AG04449 (cell line): ENCODE data around the gene ANKS1B.

Experiments
- CTCF ChIA-PET: fragments of 350-600 bp; formaldehyde crosslinking; extraction: SDS; loops from one replicate; lab custom pipeline; 2021; ENCODE audit warnings: antibody characterized with exemption; lab: Yijun Ruan, JAX
- POLR2A ChIA-PET: fragments of 400-600, 350-600 bp; formaldehyde crosslinking; extraction: SDS; loops from one replicate; lab custom pipeline; 2020; ENCODE audit warnings: antibody characterized with exemption, inconsistent platforms; lab: Yijun Ruan, JAX
- DNase-seq: peaks from one replicate; pipeline ENCODE4 v3.0.0-alpha.2; 2010; ENCODE audit warnings: low read depth, low spot score
- H3K4me3 ChIP-seq: 2 replicates; pipeline ENCODE4 v1.5.1; 2011; ENCODE audit warnings: low read depth, mild to moderate bottlenecking, control low read depth, low read length
- TF ChIP-seq, protein P1 (sequence below): IDR thresholded peaks from one replicate; pipeline ENCODE4 v1.5.1; 2011; ENCODE audit warnings: mild to moderate bottlenecking, moderate library complexity, low read length, control low read depth, inconsistent platforms; ENCODE audit not compliant: insufficient read depth; ENCODE audit errors: missing control alignments

Gene ANKS1B

GRCh38 chr12:99911081-99911480 lies 73.7 kb downstream of the ANKS1B start:
- TF ChIP-seq, protein P1, sequence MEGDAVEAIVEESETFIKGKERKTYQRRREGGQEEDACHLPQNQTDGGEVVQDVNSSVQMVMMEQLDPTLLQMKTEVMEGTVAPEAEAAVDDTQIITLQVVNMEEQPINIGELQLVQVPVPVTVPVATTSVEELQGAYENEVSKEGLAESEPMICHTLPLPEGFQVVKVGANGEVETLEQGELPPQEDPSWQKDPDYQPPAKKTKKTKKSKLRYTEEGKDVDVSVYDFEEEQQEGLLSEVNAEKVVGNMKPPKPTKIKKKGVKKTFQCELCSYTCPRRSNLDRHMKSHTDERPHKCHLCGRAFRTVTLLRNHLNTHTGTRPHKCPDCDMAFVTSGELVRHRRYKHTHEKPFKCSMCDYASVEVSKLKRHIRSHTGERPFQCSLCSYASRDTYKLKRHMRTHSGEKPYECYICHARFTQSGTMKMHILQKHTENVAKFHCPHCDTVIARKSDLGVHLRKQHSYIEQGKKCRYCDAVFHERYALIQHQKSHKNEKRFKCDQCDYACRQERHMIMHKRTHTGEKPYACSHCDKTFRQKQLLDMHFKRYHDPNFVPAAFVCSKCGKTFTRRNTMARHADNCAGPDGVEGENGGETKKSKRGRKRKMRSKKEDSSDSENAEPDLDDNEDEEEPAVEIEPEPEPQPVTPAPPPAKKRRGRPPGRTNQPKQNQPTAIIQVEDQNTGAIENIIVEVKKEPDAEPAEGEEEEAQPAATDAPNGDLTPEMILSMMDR: no peak
- DNase-seq: peak; percentile 67
- POLR2A ChIA-PET: no interaction called here
- CTCF ChIA-PET: interaction anchor here (1.6 kb wide), 1 partner anchor 16 kb away, joined by 3 read pairs; no protein-coding TSS in a partner anchor
- H3K4me3 ChIP-seq: no peak overlapping the region

- H3K4me3 ChIP-seq: no peak overlapping the region
- ChIA-PET CTCF (interaction anchor here (1.6 kb wide), 1 partner anchor 16 kb away, joined by 3 read pairs; no protein-coding TSS in a partner anchor), POLR2A (no interaction called here)
- TF ChIP-seq, protein P1: no peak
- DNase-seq: no peak
These were observed 74.4 kb downstream of the ANKS1B start for GRCh38 chr12:99910342-99910741.

GRCh38 chr12:99906786-99907579 lies 77.8 kb downstream of the ANKS1B start:
- POLR2A ChIA-PET: no interaction called here
- DNase-seq: no peak
- CTCF ChIA-PET: no interaction called here
- H3K4me3 ChIP-seq: no peak overlapping the region
- TF ChIP-seq, protein P1: no peak

DNA sequence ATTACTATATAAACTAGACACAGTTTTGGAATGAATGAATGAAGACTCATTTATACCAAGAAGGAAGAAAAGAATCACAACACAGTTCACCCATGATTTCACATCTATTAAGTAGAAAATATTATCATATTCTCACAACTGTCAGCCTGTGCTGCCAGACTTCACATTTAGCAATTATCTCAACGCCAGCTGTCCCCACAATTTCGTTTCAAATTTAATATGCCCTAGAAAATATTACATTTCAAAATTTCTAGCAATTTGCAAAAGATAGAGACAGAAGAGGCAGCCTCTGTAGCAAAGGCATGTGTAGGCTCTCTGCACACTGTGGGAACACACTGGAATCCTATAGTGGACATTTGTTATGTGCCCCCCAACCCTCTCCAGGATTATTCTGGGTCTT lies 83.6 kb downstream of the ANKS1B start:
- H3K4me3 ChIP-seq: no peak overlapping the region
- TF ChIP-seq, protein P1: no peak
- ChIA-PET POLR2A (no interaction called here), CTCF (no interaction called here)
- DNase-seq: no peak

DNA sequence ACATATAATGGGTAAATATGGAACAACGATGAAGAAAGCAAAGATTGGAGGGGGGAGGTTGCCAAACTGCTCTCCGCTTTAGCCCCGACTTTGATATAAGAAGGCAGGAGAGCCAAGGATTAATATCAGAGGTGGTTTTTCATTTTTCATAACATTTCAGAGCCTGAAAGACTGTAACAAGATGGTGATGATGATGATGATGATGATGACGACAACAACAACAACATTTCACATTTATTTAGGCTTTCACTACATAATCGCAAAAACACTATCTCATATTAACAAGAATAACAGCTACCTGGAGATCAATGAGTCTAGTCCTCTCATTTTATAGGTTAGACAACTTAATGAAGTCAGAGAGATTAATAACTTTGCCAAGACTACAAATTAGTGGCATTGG lies 86.1 kb downstream of the ANKS1B start:
- DNase-seq: no peak
- no peak overlapping the region for H3K4me3 ChIP-seq
- CTCF ChIA-PET: no interaction called here
- POLR2A ChIA-PET: no interaction called here
- TF ChIP-seq, protein P1: no peak

DNA sequence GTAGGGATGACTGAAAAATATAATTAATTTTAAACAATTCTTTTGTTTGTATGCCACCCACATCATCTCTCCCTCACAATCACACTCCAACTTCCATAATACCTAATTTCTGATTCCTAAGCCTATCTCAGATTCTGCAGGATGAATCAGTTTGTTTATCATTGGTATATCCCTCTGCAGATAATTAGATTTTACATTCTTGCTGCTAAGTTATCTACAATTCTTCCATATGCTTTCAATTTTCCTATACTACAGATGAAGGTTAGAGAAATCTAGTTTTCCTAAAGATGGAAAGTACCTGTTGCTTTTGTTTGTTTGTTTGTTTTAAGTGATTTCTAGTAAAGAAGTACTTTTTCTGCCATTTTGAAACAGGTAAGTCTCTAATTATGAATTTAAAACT lies 105.3 kb downstream of the ANKS1B start:
- TF ChIP-seq, protein P1: no peak
- DNase-seq: no peak
- no peak overlapping the region for H3K4me3 ChIP-seq
- POLR2A ChIA-PET: no interaction called here
- CTCF ChIA-PET: no interaction called here
